Measurements from ENCODE around the gene MCCD1.
A peak's percentile ranks its signal among the peaks of the same experiment; 100 is the strongest.

MCCD1 gene

DNA sequence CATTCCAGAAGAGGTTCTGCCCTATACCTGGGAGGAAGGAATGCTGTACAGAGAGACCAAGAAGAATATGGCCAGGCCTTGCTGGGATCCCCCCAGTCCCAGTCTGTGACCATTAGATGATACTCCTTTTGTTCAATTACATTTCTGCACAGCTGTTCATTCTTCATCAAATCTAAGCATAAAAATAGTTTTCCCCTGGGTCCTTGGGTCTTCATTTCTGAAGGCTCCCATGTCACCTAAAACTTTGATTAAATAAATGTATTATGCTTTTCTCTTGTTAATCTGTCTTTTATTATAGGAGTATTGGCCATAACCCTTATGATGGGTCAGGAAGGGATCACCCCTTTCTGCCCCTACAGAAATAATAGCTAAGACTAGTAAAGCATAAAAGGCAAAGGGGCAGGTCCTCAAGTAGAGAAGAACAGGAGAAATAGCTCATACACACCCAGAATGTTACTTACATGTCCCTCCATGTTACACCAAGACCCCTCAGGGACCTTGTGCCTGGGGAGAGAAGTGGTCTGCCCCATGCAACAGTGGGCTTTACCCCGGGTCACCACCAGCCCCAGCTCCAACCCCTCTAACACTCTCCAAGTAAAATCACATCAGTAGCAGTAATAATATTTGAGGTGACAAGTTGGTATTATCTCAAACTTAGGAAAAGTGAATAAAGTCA, 41.2 kb downstream of the MCCD1 start:
- DNase-seq (ENCODE audit: low read depth in 3 of 3): no peak

DNA sequence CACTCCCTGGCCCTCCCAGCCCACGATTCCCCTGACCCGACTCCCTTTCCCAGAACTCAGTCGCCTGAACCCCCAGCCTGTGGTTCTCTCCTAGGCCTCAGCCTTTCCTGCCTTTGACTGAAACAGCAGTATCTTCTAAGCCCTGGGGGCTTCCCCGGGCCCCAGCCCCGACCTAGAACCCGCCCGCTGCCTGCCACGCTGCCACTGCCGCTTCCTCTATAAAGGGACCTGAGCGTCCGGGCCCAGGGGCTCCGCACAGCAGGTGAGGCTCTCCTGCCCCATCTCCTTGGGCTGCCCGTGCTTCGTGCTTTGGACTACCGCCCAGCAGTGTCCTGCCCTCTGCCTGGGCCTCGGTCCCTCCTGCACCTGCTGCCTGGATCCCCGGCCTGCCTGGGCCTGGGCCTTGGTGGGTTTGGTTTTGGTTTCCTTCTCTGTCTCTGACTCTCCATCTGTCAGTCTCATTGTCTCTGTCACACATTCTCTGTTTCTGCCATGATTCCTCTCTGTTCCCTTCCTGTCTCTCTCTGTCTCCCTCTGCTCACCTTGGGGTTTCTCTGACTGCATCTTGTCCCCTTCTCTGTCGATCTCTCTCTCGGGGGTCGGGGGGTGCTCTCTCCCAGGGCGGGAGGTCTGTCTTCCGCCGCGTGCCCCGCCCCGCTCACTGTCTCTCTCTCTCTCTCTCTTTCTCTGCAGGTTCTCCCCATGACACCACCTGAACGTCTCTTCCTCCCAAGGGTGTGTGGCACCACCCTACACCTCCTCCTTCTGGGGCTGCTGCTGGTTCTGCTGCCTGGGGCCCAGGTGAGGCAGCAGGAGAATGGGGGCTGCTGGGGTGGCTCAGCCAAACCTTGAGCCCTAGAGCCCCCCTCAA, 43.5 kb downstream of the MCCD1 start, which contains the start of gene LTA:
LTA (plus strand) TSS at position 249 of the 871 bp plus-strand sequence; CDS start at position 703, 454 bp downstream.
- DNase-seq (ENCODE audit: low read depth in 3 of 3): peak in 1 of 3 experiments; percentile 62

DNA sequence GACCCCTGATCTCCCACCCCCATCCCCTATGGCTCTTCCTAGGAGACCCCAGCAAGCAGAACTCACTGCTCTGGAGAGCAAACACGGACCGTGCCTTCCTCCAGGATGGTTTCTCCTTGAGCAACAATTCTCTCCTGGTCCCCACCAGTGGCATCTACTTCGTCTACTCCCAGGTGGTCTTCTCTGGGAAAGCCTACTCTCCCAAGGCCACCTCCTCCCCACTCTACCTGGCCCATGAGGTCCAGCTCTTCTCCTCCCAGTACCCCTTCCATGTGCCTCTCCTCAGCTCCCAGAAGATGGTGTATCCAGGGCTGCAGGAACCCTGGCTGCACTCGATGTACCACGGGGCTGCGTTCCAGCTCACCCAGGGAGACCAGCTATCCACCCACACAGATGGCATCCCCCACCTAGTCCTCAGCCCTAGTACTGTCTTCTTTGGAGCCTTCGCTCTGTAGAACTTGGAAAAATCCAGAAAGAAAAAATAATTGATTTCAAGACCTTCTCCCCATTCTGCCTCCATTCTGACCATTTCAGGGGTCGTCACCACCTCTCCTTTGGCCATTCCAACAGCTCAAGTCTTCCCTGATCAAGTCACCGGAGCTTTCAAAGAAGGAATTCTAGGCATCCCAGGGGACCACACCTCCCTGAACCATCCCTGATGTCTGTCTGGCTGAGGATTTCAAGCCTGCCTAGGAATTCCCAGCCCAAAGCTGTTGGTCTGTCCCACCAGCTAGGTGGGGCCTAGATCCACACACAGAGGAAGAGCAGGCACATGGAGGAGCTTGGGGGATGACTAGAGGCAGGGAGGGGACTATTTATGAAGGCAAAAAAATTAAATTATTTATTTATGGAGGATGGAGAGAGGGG, 44.7 kb downstream of the MCCD1 start:
- no peak for DNase-seq (ENCODE audit: low read depth in 3 of 3)

DNA sequence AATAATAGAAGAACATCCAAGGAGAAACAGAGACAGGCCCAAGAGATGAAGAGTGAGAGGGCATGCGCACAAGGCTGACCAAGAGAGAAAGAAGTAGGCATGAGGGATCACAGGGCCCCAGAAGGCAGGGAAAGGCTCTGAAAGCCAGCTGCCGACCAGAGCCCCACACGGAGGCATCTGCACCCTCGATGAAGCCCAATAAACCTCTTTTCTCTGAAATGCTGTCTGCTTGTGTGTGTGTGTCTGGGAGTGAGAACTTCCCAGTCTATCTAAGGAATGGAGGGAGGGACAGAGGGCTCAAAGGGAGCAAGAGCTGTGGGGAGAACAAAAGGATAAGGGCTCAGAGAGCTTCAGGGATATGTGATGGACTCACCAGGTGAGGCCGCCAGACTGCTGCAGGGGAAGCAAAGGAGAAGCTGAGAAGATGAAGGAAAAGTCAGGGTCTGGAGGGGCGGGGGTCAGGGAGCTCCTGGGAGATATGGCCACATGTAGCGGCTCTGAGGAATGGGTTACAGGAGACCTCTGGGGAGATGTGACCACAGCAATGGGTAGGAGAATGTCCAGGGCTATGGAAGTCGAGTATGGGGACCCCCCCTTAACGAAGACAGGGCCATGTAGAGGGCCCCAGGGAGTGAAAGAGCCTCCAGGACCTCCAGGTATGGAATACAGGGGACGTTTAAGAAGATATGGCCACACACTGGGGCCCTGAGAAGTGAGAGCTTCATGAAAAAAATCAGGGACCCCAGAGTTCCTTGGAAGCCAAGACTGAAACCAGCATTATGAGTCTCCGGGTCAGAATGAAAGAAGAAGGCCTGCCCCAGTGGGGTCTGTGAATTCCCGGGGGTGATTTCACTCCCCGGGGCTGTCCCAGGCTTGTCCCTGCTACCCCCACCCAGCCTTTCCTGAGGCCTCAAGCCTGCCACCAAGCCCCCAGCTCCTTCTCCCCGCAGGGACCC, 45.6 kb downstream of the MCCD1 start:
- DNase-seq (ENCODE audit: low read depth in 3 of 3): no peak

DNA sequence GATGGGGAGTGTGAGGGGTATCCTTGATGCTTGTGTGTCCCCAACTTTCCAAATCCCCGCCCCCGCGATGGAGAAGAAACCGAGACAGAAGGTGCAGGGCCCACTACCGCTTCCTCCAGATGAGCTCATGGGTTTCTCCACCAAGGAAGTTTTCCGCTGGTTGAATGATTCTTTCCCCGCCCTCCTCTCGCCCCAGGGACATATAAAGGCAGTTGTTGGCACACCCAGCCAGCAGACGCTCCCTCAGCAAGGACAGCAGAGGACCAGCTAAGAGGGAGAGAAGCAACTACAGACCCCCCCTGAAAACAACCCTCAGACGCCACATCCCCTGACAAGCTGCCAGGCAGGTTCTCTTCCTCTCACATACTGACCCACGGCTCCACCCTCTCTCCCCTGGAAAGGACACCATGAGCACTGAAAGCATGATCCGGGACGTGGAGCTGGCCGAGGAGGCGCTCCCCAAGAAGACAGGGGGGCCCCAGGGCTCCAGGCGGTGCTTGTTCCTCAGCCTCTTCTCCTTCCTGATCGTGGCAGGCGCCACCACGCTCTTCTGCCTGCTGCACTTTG, 46.7 kb downstream of the MCCD1 start, which contains the start of gene TNF:
TNF (plus strand) TSS at position 231 of the 567 bp plus-strand sequence; CDS start at position 408, 177 bp downstream.
- DNase-seq (ENCODE audit: low read depth in 3 of 3): peak in 2 of 3 experiments; percentile 78 to 83

DNA sequence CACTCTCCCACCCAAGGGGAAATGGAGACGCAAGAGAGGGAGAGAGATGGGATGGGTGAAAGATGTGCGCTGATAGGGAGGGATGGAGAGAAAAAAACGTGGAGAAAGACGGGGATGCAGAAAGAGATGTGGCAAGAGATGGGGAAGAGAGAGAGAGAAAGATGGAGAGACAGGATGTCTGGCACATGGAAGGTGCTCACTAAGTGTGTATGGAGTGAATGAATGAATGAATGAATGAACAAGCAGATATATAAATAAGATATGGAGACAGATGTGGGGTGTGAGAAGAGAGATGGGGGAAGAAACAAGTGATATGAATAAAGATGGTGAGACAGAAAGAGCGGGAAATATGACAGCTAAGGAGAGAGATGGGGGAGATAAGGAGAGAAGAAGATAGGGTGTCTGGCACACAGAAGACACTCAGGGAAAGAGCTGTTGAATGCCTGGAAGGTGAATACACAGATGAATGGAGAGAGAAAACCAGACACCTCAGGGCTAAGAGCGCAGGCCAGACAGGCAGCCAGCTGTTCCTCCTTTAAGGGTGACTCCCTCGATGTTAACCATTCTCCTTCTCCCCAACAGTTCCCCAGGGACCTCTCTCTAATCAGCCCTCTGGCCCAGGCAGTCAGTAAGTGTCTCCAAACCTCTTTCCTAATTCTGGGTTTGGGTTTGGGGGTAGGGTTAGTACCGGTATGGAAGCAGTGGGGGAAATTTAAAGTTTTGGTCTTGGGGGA, 47.4 kb downstream of the MCCD1 start:
- DNase-seq (ENCODE audit: low read depth in 3 of 3): no peak

DNA sequence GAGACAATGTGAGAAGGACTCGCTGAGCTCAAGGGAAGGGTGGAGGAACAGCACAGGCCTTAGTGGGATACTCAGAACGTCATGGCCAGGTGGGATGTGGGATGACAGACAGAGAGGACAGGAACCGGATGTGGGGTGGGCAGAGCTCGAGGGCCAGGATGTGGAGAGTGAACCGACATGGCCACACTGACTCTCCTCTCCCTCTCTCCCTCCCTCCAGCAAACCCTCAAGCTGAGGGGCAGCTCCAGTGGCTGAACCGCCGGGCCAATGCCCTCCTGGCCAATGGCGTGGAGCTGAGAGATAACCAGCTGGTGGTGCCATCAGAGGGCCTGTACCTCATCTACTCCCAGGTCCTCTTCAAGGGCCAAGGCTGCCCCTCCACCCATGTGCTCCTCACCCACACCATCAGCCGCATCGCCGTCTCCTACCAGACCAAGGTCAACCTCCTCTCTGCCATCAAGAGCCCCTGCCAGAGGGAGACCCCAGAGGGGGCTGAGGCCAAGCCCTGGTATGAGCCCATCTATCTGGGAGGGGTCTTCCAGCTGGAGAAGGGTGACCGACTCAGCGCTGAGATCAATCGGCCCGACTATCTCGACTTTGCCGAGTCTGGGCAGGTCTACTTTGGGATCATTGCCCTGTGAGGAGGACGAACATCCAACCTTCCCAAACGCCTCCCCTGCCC, 48.3 kb downstream of the MCCD1 start:
- no peak for DNase-seq (ENCODE audit: low read depth in 3 of 3)

DNA sequence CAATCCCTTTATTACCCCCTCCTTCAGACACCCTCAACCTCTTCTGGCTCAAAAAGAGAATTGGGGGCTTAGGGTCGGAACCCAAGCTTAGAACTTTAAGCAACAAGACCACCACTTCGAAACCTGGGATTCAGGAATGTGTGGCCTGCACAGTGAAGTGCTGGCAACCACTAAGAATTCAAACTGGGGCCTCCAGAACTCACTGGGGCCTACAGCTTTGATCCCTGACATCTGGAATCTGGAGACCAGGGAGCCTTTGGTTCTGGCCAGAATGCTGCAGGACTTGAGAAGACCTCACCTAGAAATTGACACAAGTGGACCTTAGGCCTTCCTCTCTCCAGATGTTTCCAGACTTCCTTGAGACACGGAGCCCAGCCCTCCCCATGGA, 48.8 kb downstream of the MCCD1 start:
- DNase-seq (ENCODE audit: low read depth in 3 of 3): no peak

DNA sequence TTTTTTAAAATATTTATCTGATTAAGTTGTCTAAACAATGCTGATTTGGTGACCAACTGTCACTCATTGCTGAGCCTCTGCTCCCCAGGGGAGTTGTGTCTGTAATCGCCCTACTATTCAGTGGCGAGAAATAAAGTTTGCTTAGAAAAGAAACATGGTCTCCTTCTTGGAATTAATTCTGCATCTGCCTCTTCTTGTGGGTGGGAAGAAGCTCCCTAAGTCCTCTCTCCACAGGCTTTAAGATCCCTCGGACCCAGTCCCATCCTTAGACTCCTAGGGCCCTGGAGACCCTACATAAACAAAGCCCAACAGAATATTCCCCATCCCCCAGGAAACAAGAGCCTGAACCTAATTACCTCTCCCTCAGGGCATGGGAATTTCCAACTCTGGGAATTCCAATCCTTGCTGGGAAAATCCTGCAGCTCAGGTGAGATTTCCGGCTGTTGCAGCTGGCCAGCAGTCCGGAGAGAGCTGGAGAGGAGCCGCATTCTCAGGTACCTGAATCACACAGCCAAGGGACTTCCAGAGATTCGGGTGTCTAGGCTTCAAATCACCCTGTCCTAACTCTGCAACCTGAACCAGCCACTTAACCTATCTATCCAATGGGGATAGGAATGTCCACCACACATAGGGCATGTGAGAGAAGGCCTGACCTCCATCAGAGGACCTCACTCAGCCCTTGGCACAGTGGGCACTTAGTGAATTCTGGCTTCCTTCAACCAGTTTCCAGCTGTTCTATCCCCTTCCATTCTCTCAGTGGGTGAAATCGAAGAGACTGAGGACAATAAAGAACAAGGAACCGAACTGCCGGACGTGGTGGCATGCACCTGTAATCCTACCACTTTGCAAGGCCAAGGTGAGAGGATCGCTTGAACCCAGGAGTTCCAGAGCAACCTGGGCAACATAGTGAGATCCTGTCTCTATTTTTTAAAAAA, 49.7 kb downstream of the MCCD1 start:
- no peak for DNase-seq (ENCODE audit: low read depth in 3 of 3)

DNA sequence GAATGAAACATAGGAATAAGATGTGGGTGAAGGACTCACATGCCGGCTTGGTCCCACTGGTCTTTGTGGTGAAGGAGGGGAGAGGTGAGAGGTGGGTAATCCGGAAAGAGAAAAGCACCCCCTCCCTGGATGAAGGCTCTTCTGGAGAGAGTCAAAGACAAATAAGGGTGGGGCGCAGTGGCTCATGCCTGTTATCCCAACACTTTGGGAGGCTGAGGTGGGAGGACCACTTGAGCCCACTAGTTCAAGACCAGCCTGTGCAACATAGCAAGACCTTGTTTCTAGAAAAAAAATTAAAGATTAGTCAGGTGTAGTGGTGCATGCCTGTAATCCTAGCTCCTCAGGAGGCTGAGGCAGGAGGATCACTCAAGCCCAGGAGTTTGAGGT, 50.4 kb downstream of the MCCD1 start:
- no peak for DNase-seq (ENCODE audit: low read depth in 3 of 3)

Data from stimulated activated CD4-positive, alpha-beta T cell treated with anti-CD3 and anti-CD28 coated beads, TNF-alpha, amount 100 ng/mL, for 4 hours (primary cell).